DND-41 (cell line): ENCODE data around the gene ATF7IP2.
A peak's percentile ranks its signal among the peaks of the same experiment; 100 is the strongest.

Source experiments
- ATAC-seq: fragments of 200-7000 bp; cut with Tn5 transposase; 3 replicates; pipeline ENCODE4 v1.9.1; 2021; ENCODE audit warnings: low read depth; ENCODE audit not compliant: insufficient read depth
- DNase-seq: peaks from one replicate; pipeline ENCODE4 v3.0.0-alpha.2; 2020
- H2AFZ ChIP-seq: 2 replicates; pipeline ENCODE4 v1.6.0; 2012; ENCODE audit warnings: low read depth, low read length
- H3K27ac ChIP-seq: 2 replicates; pipeline ENCODE4 v1.5.1; 2012; ENCODE audit warnings: low read length, inconsistent platforms
- H3K27me3 ChIP-seq: fragments of 200-600 bp; sonication (generic); 2 replicates; pipeline ENCODE4 v1.6.0; 2012; ENCODE audit warnings: low read length, mild to moderate bottlenecking, inconsistent platforms; ENCODE audit not compliant: insufficient read depth, poor library complexity
- H3K36me3 ChIP-seq: 2 replicates; pipeline ENCODE4 v1.5.1; 2012; ENCODE audit warnings: low read length, inconsistent platforms; ENCODE audit not compliant: insufficient read depth
- H3K4me1 ChIP-seq: 2 replicates; pipeline ENCODE4 v1.5.1; 2012; ENCODE audit warnings: mild to moderate bottlenecking, low read length; ENCODE audit not compliant: insufficient read depth
- H3K4me2 ChIP-seq: 2 replicates; pipeline ENCODE4 v1.6.0; 2012; ENCODE audit warnings: mild to moderate bottlenecking, moderate library complexity, low read length, inconsistent platforms; ENCODE audit not compliant: insufficient read depth
- H3K4me3 ChIP-seq, 2 experiments: fragments of 200-600 bp in 1 of 2; shearing (Covaris generic) in 1 of 2; 2 replicates each; pipeline ENCODE4 v1.5.1; 2012 to 2016; ENCODE audit warnings: inconsistent platforms in 2 of 2, low read length in 2 of 2, mild to moderate bottlenecking in 2 of 2, low read depth in 1 of 2, moderate library complexity in 1 of 2
- H3K79me2 ChIP-seq: 2 replicates; pipeline ENCODE4 v1.6.0; 2012; ENCODE audit warnings: low read length, inconsistent platforms; ENCODE audit not compliant: insufficient read depth
- H3K9ac ChIP-seq: 2 replicates; pipeline ENCODE4 v1.6.0; 2012; ENCODE audit warnings: low read depth, mild to moderate bottlenecking, inconsistent platforms, low read length, moderate library complexity
- H3K9me3 ChIP-seq: 2 replicates; pipeline ENCODE4 v1.5.1; 2012; ENCODE audit warnings: low read length, moderate library complexity, mild to moderate bottlenecking, inconsistent platforms; ENCODE audit not compliant: insufficient read depth, severe bottlenecking
- H4K20me1 ChIP-seq: 2 replicates; pipeline ENCODE4 v1.6.0; 2012; ENCODE audit warnings: low read length; ENCODE audit not compliant: insufficient read depth
- CTCF ChIP-seq: IDR thresholded peaks from 2 replicates; pipeline ENCODE4 v1.5.1; 2012; ENCODE audit warnings: borderline replicate concordance, low read length, moderate library complexity, mild to moderate bottlenecking; ENCODE audit not compliant: poor library complexity, severe bottlenecking; ENCODE audit errors: extremely low read depth
- EZH2 ChIP-seq: IDR thresholded peaks from 3 replicates; pipeline ENCODE4 v1.6.1; 2012; ENCODE audit warnings: borderline replicate concordance, low read depth, mild to moderate bottlenecking, moderate library complexity, low read length, inconsistent platforms; ENCODE audit not compliant: severe bottlenecking

Gene ATF7IP2

GRCh38 chr16:10510279-10510678 lies 124.4 kb downstream of the ATF7IP2 start:
- TF ChIP-seq EZH2 (no peak), CTCF (no peak)
- no peaks in the 10 kb centered on the region for H3K4me1 ChIP-seq
- H4K20me1 ChIP-seq = no peaks in the 10 kb centered on the region
- no peak overlapping the region for H2AFZ ChIP-seq
- no peak overlapping the region for H3K4me3 ChIP-seq
- no peak overlapping the region for H3K27ac ChIP-seq
- H3K9me3 ChIP-seq = no peaks in the 10 kb centered on the region
- H3K9ac ChIP-seq = no peak overlapping the region
- no peaks in the 10 kb centered on the region for H3K36me3 ChIP-seq
- peaks cover 4% of the 10 kb centered on the region for H3K27me3 ChIP-seq
- DNase-seq (no peak), ATAC-seq (no peak)
- H3K79me2 ChIP-seq = no peaks in the 10 kb centered on the region
- H3K4me2 ChIP-seq = no peak overlapping the region

- peaks cover 4% of the 10 kb centered on the region for H3K27me3 ChIP-seq
- ATAC-seq (no peak), DNase-seq (no peak)
- no peak overlapping the region for H3K4me2 ChIP-seq
- H3K4me1 ChIP-seq = no peaks in the 10 kb centered on the region
- no peak overlapping the region for H3K9ac ChIP-seq
- no peak overlapping the region for H3K4me3 ChIP-seq
- H4K20me1 ChIP-seq = no peaks in the 10 kb centered on the region
- no peaks in the 10 kb centered on the region for H3K9me3 ChIP-seq
- H3K36me3 ChIP-seq = no peaks in the 10 kb centered on the region
- no peak for TF ChIP-seq CTCF
- TF ChIP-seq EZH2 = no peak
- H3K79me2 ChIP-seq = no peaks in the 10 kb centered on the region
- H3K27ac ChIP-seq = no peak overlapping the region
- no peak overlapping the region for H2AFZ ChIP-seq
Measured at GRCh38 chr16:10511829-10512228, 126.0 kb downstream of the ATF7IP2 start.

- no peaks in the 10 kb centered on the region for H4K20me1 ChIP-seq
- TF ChIP-seq EZH2 = no peak
- peak; percentile 74 for TF ChIP-seq CTCF
- H3K4me1 ChIP-seq = no peaks in the 10 kb centered on the region
- H2AFZ ChIP-seq = no peak overlapping the region
- no peak overlapping the region for H3K4me2 ChIP-seq
- H3K27me3 ChIP-seq = peaks cover 4% of the 10 kb centered on the region
- no peak overlapping the region for H3K9ac ChIP-seq
- no peak overlapping the region for H3K27ac ChIP-seq
- no peaks in the 10 kb centered on the region for H3K36me3 ChIP-seq
- no peak overlapping the region for H3K4me3 ChIP-seq
- no peaks in the 10 kb centered on the region for H3K79me2 ChIP-seq
- peak; percentile 50 for DNase-seq
- no peaks in the 10 kb centered on the region for H3K9me3 ChIP-seq
- no peak for ATAC-seq
Measured at GRCh38 chr16:10514369-10515055, 128.7 kb downstream of the ATF7IP2 start.
